CD14-positive monocyte (primary cell): ENCODE results near the gene PDGFD. TPM values are rescaled to one million over a fixed set of nuclear protein-coding genes. Genes with fewer than 3 reads are reported as not detected.
A peak's percentile ranks its signal among the peaks of the same experiment; 100 is the strongest.

Experiments
- DNase-seq, 3 donors: peaks; one replicate each; pipeline ENCODE4 v3.0.0-alpha.2; 2011 to 2022
- H2AFZ ChIP-seq: 2 replicates; pipeline ENCODE4 v1.6.0; 2012; ENCODE audit warnings: mild to moderate bottlenecking, low read depth, low read length, inconsistent platforms; ENCODE audit not compliant: insufficient read depth, poor library complexity, severe bottlenecking
- H3K27ac ChIP-seq, 2 donors: 1 replicate in 1 of 2; 2 replicates in 1 of 2; pipeline ENCODE4 v1.5.1; 2012 to 2013; ENCODE audit warnings: low read length in 2 of 2, control low read depth in 1 of 2, inconsistent platforms in 1 of 2, low read depth in 1 of 2, mild to moderate bottlenecking in 1 of 2
- H3K27me3 ChIP-seq, 2 donors: one replicate each; pipeline versions ENCODE4 v1.6.0 to v1.6.1; 2011 to 2013; ENCODE audit warnings: low read length in 2 of 2; ENCODE audit not compliant: control insufficient read depth in 2 of 2, insufficient read depth in 2 of 2
- H3K36me3 ChIP-seq, 2 donors: replicated peaks in 1 of 2; 1 replicate in 1 of 2; 2 replicates in 1 of 2; pipeline versions ENCODE4 v1.5.1 to v1.6.1; 2012 to 2013; ENCODE audit warnings: low read length in 2 of 2, control low read depth in 1 of 2, inconsistent platforms in 1 of 2, mild to moderate bottlenecking in 1 of 2; ENCODE audit not compliant: insufficient read depth in 2 of 2, control insufficient read depth in 1 of 2
- H3K4me1 ChIP-seq, 2 donors: 1 replicate in 1 of 2; 2 replicates in 1 of 2; pipeline versions ENCODE4 v1.5.1 to v1.6.1; 2012 to 2013; ENCODE audit warnings: low read length in 2 of 2, control low read depth in 1 of 2, inconsistent platforms in 1 of 2, mild to moderate bottlenecking in 1 of 2, moderate library complexity in 1 of 2; ENCODE audit not compliant: insufficient read depth in 2 of 2, control insufficient read depth in 1 of 2
- H3K4me2 ChIP-seq: replicated peaks from 2 replicates; pipeline ENCODE3; 2012; ENCODE audit warnings: low read length, moderate library complexity, mild to moderate bottlenecking; ENCODE audit not compliant: poor library complexity, severe bottlenecking; ENCODE audit errors: extremely low read depth
- H3K4me3 ChIP-seq, 3 experiments: fragments of 200-600 bp in 1 of 3; sonication (generic) in 1 of 3; replicated peaks in 1 of 3; 1 replicate in 2 of 3; 2 replicates in 1 of 3; pipeline ENCODE4 v1.5.1; 2011 to 2013; ENCODE audit warnings: low read length in 3 of 3, mild to moderate bottlenecking in 3 of 3, control low read depth in 2 of 3, low read depth in 2 of 3, inconsistent platforms in 1 of 3, moderate library complexity in 1 of 3
- H3K79me2 ChIP-seq: 2 replicates; pipeline ENCODE4 v1.6.0; 2012; ENCODE audit warnings: mild to moderate bottlenecking, control low read depth, inconsistent platforms, low read length, moderate library complexity; ENCODE audit not compliant: insufficient read depth
- H3K9ac ChIP-seq: 2 replicates; pipeline ENCODE4 v1.6.0; 2017; ENCODE audit warnings: low read length, mild to moderate bottlenecking; ENCODE audit not compliant: insufficient read depth, poor library complexity, severe bottlenecking
- H3K9me3 ChIP-seq, 2 donors: replicated peaks in 1 of 2; 1 replicate in 1 of 2; 2 replicates in 1 of 2; pipeline versions ENCODE4 v1.5.1 to v1.6.1; 2012 to 2013; ENCODE audit warnings: low read length in 2 of 2, control low read depth in 1 of 2; ENCODE audit not compliant: control insufficient read depth in 1 of 2, insufficient read depth in 1 of 2
- H4K20me1 ChIP-seq: 2 replicates; pipeline ENCODE4 v1.6.0; 2012; ENCODE audit warnings: mild to moderate bottlenecking, low read length, control low read depth, moderate library complexity; ENCODE audit not compliant: insufficient read depth
- H3K27ac Mint-ChIP-seq, 7 donors: one replicate each; pipeline ENCODE4 v1.8.0; 2020; ENCODE audit warnings: mild to moderate bottlenecking in 7 of 7, mixed read lengths in 7 of 7, moderate library complexity in 6 of 7, inconsistent platforms in 2 of 7
- H3K27me3 Mint-ChIP-seq, 3 donors: one replicate each; pipeline ENCODE4 v1.8.0; 2021 to 2022; ENCODE audit warnings: low read depth in 3 of 3, mild to moderate bottlenecking in 3 of 3, mixed read lengths in 3 of 3, moderate library complexity in 3 of 3, inconsistent platforms in 1 of 3
- H3K36me3 Mint-ChIP-seq, 2 donors: one replicate each; pipeline ENCODE4 v1.8.0; 2020; ENCODE audit warnings: mixed read lengths in 2 of 2, inconsistent platforms in 1 of 2, mild to moderate bottlenecking in 1 of 2
- H3K4me1 Mint-ChIP-seq: one replicate; pipeline ENCODE4 v1.8.0; 2020; ENCODE audit warnings: mild to moderate bottlenecking, mixed read lengths
- H3K4me3 Mint-ChIP-seq, 2 donors: one replicate each; pipeline ENCODE4 v1.8.0; 2020; ENCODE audit warnings: mild to moderate bottlenecking in 2 of 2, mixed read lengths in 2 of 2, moderate library complexity in 1 of 2
- H3K9me3 Mint-ChIP-seq, 7 donors: one replicate each; pipeline ENCODE4 v1.8.0; 2020 to 2022; ENCODE audit warnings: mixed read lengths in 7 of 7, mild to moderate bottlenecking in 6 of 7, moderate library complexity in 6 of 7, inconsistent platforms in 2 of 7
- WGBS: methylation state at CpG from one replicate; pipeline ENCODE4 v1.1.5; 2013; ENCODE audit warnings: missing lambda C conversion rate; ENCODE audit not compliant: insufficient coverage; 5-methylcytosine and 5-hydroxymethylcytosine counted together
- intact Hi-C, 2 donors: fragments of 100-400 bp; cut with micrococcal nuclease; formaldehyde crosslinking; loops; one replicate each; pipeline versions ENCODE4 v1.15.0 to v1.15.1; 2023
- polyA plus RNA-seq, 3 donors: library from polyadenylated mRNA; depleted of rRNA in 1 of 3; unstranded in 2 of 3; stranded (reverse) in 1 of 3; fragments of 300-500 nt in 2 of 3; fragments of >200 nt in 1 of 3; fragmentation: Illumina TruSeq in 2 of 3; gene quantifications; 1 replicate in 2 of 3; 2 replicates in 1 of 3; pipeline ENCODE4 v1.2.3, GENCODE V29; 2012 to 2021
- TF ChIP-seq, protein P1 (sequence below): fragments of 200-600 bp; IDR thresholded peaks from one replicate; pipeline ENCODE4 v1.8.0; 2022; ENCODE audit warnings: antibody characterized with exemption, mild to moderate bottlenecking

Gene PDGFD
- polyA plus RNA-seq, 3 donors = 0.05 to 0.15 TPM; not detected in 1

DNA sequence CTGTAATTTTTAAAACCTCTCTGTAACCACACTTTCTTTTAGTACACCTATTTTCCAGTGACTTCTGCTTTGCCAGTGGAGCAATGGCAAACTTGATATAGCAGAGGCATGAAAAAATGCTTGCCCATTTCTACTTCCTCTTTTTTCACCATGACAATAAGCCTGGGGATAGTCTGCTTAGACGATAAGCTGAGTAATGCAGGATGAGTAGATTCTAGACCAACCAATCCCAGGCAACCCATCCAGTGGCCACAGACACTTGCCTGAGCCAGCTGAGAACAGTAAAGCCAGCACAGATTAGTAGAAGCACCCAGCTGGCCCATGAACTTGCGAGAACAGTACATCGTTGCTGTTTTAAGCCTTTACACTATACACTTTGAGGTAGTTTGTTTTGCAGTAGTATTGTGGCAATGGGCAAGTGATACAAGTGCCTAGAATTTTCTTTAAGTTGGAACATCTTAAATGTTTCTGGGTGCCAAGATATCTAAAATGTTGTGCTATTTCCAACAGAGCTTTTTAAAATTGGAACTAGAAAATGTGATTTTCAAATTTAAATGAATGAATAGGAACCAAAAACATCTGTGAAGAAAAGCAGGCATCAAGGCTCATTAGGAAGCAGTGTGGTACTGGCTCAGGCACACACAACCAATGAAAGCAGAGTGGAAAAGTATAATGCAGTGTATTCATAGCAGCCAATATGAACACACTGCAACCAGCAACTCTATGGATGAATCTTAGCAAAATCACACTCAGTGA lies 89.8 kb downstream of the PDGFD start:
- H3K79me2 ChIP-seq = no peaks in the 10 kb centered on the region
- H3K4me3 ChIP-seq = no peak overlapping the region
- no peak overlapping the region for H2AFZ ChIP-seq
- Mint-ChIP-seq H3K36me3 (no peaks in the 10 kb centered on the region), H3K4me3 (peak overlapping the region in 1 of 2 donors; percentile 43), H3K27ac (peak overlapping the region; percentile 20 to 85 (median 72)), H3K4me1 (peaks cover 35% of the 10 kb centered on the region), H3K9me3 (peaks cover 0 to 5% (median 0%) of the 10 kb centered on the region in 7 donors), H3K27me3 (peaks cover 2% of the 10 kb centered on the region in 3 donors)
- WGBS = no CpG with 5 or more reads among the region's 3 CpGs
- H3K4me2 ChIP-seq = no peak overlapping the region
- peak; percentile 77 to 90 (median 89) for DNase-seq
- peaks cover 36 to 41% of the 10 kb centered on the region in 2 donors for H3K4me1 ChIP-seq
- H3K27me3 ChIP-seq = no peaks in the 10 kb centered on the region
- intact Hi-C loops = no loop called here
- TF ChIP-seq, protein P1, sequence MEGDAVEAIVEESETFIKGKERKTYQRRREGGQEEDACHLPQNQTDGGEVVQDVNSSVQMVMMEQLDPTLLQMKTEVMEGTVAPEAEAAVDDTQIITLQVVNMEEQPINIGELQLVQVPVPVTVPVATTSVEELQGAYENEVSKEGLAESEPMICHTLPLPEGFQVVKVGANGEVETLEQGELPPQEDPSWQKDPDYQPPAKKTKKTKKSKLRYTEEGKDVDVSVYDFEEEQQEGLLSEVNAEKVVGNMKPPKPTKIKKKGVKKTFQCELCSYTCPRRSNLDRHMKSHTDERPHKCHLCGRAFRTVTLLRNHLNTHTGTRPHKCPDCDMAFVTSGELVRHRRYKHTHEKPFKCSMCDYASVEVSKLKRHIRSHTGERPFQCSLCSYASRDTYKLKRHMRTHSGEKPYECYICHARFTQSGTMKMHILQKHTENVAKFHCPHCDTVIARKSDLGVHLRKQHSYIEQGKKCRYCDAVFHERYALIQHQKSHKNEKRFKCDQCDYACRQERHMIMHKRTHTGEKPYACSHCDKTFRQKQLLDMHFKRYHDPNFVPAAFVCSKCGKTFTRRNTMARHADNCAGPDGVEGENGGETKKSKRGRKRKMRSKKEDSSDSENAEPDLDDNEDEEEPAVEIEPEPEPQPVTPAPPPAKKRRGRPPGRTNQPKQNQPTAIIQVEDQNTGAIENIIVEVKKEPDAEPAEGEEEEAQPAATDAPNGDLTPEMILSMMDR = no peak
- H3K9me3 ChIP-seq = no peaks in the 10 kb centered on the region
- no peak overlapping the region for H3K9ac ChIP-seq
- H4K20me1 ChIP-seq = no peaks in the 10 kb centered on the region
- peak overlapping the region in 1 of 2 donors; percentile 62 for H3K27ac ChIP-seq
- H3K36me3 ChIP-seq = no peaks in the 10 kb centered on the region

- peaks cover 0 to 7% (median 5%) of the 10 kb centered on the region in 7 donors for H3K9me3 Mint-ChIP-seq
- no peaks in the 10 kb centered on the region for H3K9me3 ChIP-seq
- H3K27me3 ChIP-seq = no peaks in the 10 kb centered on the region
- intact Hi-C loops = no loop called here
- no peaks in the 10 kb centered on the region for H3K36me3 ChIP-seq
- no peak for DNase-seq
- H3K27me3 Mint-ChIP-seq = peaks cover 0 to 2% (median 0%) of the 10 kb centered on the region in 3 donors
- no peak overlapping the region for H2AFZ ChIP-seq
- 100% methylated on average over 1 of the region's 1 CpG for WGBS
- H3K27ac Mint-ChIP-seq = no peak overlapping the region
- H3K9ac ChIP-seq = no peak overlapping the region
- no peak overlapping the region for H3K4me3 Mint-ChIP-seq
- no peaks in the 10 kb centered on the region for H3K79me2 ChIP-seq
- H3K27ac ChIP-seq = no peak overlapping the region
- no peak overlapping the region for H3K4me3 ChIP-seq
- no peaks in the 10 kb centered on the region for H3K36me3 Mint-ChIP-seq
- H3K4me2 ChIP-seq = no peak overlapping the region
- peaks cover 25% of the 10 kb centered on the region for H3K4me1 Mint-ChIP-seq
- TF ChIP-seq, protein P1 = no peak
- no peaks in the 10 kb centered on the region for H4K20me1 ChIP-seq
- peaks cover 20 to 24% of the 10 kb centered on the region in 2 donors for H3K4me1 ChIP-seq
These were observed 96.4 kb downstream of the PDGFD start for GRCh38 chr11:104067534-104067933.
